ENCODE data around the gene ULK2.
A peak's percentile ranks its signal among the peaks of the same experiment; 100 is the strongest.

Gene ULK2

DNA sequence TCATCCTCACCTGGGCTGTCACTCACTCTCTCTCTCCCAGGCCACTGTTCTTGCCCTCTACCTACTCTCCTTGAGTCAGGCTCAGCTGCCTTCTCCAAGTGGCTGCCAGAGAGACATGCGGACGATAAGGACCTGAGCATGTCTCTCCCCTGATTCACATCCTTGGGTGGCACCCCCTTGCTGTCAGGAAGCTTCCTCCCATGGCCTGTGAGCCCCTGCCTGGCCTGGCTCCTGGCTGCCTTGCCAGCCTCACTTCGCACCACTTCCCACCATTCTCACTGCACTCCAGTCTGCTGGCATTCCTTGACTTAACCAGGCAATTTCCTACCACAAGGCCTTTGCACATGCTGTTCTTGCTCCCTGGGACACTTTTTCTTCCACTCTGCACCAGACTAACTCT is 116.9 kb downstream of the ULK2 start:
- Histone ChIP-seq H2AFZ (ENCODE audit: low read depth, low read length) (no peak overlapping the region), H3K14ac (ENCODE audit: low read length in 2 of 2) (no peak overlapping the region)
- WGBS = 87% methylated on average over 3 of the region's 3 CpGs

DNA sequence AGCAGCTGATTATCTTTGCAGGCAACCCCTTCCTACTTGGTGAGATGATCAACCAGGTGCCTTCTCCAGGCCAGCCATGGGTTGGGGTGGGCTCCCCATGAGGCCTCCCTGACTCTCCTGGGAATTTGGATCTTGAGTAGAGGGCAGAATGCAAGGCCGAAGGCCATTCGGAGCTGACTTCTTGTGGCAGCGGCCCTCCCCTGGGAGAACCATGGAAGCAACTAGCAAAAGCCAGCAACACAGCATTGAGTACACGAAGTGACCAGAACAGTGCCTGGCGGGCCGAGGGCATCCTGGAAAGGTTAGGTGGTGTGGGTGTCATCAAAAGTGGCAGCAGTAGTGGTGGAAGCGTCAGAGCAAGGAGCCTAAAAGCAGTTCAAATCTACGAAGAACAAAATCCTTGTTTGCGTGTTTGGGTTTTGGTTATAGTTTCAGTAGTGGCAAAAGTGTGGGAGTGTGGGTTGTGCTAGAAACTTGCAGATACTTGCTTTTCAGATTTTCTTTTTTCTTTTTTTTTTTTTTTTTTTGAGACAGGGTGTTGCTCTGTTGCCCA is 117.6 kb downstream of the ULK2 start:
- DNase-seq = no peak
- H3K9ac ChIP-seq (ENCODE audit: low read length) = no peak overlapping the region
- H2BK5ac ChIP-seq (ENCODE audit: low read depth, low read length, poor library complexity, severe bottlenecking) = no peak overlapping the region
- H3K18ac ChIP-seq (ENCODE audit: low read depth in 1 of 2, low read length in 2 of 2) = no peak overlapping the region
- no peak overlapping the region for H3K4me2 ChIP-seq (ENCODE audit: low read length, poor library complexity, severe bottlenecking)
- H3K4me3 ChIP-seq (ENCODE audit: insufficient read depth in 1 of 2, low read depth in 1 of 2, low read length in 2 of 2) = peak overlapping the region in 1 of 2 experiments; percentile 14
- H3K14ac ChIP-seq (ENCODE audit: low read length in 2 of 2) = no peak overlapping the region
- no peak overlapping the region for H2BK12ac ChIP-seq (ENCODE audit: low read length in 2 of 2)
- H4K8ac ChIP-seq (ENCODE audit: low read length) = no peak overlapping the region
- H3K9me3 ChIP-seq (ENCODE audit: control insufficient read depth, low read length) = no peaks in the 10 kb centered on the region
- no peaks in the 10 kb centered on the region for H3K79me1 ChIP-seq (replicated peaks; ENCODE audit: low read length, poor library complexity, severe bottlenecking)
- H3K27me3 ChIP-seq (ENCODE audit: control insufficient read depth in 1 of 2, insufficient read depth in 1 of 2, low read length in 2 of 2) = peaks cover 3 to 24% of the 10 kb centered on the region in 2 experiments
- H2BK15ac ChIP-seq (ENCODE audit: low read depth, poor library complexity, severe bottlenecking) = no peak overlapping the region
- H2AFZ ChIP-seq (ENCODE audit: low read depth, low read length) = no peak overlapping the region
- peaks cover 23% of the 10 kb centered on the region for H3K4me1 ChIP-seq (ENCODE audit: control insufficient read depth, insufficient read depth, low read depth, low read length)
- no peak overlapping the region for H3K23ac ChIP-seq (ENCODE audit: low read length in 2 of 2)
- peak overlapping the region; percentile 23 for H2AK5ac ChIP-seq (ENCODE audit: low read length, severe bottlenecking)
- H4K91ac ChIP-seq (ENCODE audit: low read length) = no peak overlapping the region
- WGBS = 93% methylated on average over 9 of the region's 9 CpGs
- no peaks in the 10 kb centered on the region for H3K36me3 ChIP-seq (ENCODE audit: control insufficient read depth in 1 of 2, insufficient read depth in 2 of 2, low read depth in 1 of 2, low read length in 2 of 2)
- H2BK120ac ChIP-seq (ENCODE audit: low read depth, low read length) = no peak overlapping the region
- no peak overlapping the region for H3K27ac ChIP-seq (ENCODE audit: low read length, poor library complexity, severe bottlenecking)
- H3K4ac ChIP-seq (ENCODE audit: low read depth in 1 of 2, low read length in 2 of 2) = no peak overlapping the region

More for the DNA sequence above, 116.9 kb downstream of the ULK2 start:
- H4K91ac ChIP-seq (ENCODE audit: low read length) = no peak overlapping the region
- H3K9me3 ChIP-seq (ENCODE audit: control insufficient read depth, low read length) = no peaks in the 10 kb centered on the region
- no peak for DNase-seq
- H3K4me1 ChIP-seq (ENCODE audit: control insufficient read depth, insufficient read depth, low read depth, low read length) = peaks cover 20% of the 10 kb centered on the region
- H2BK5ac ChIP-seq (ENCODE audit: low read depth, low read length, poor library complexity, severe bottlenecking) = no peak overlapping the region
- no peak overlapping the region for H3K4me3 ChIP-seq (ENCODE audit: insufficient read depth in 1 of 2, low read depth in 1 of 2, low read length in 2 of 2)
- H2BK12ac ChIP-seq (ENCODE audit: low read length in 2 of 2) = no peak overlapping the region
- H4K8ac ChIP-seq (ENCODE audit: low read length) = no peak overlapping the region
- no peak overlapping the region for H2BK120ac ChIP-seq (ENCODE audit: low read depth, low read length)
- H2AK5ac ChIP-seq (ENCODE audit: low read length, severe bottlenecking) = peak overlapping the region; percentile 75
- no peak overlapping the region for H3K23ac ChIP-seq (ENCODE audit: low read length in 2 of 2)
- H3K27me3 ChIP-seq (ENCODE audit: control insufficient read depth in 1 of 2, insufficient read depth in 1 of 2, low read length in 2 of 2) = peaks cover 3 to 16% of the 10 kb centered on the region in 2 experiments
- H3K4me2 ChIP-seq (ENCODE audit: low read length, poor library complexity, severe bottlenecking) = no peak overlapping the region
- H3K79me1 ChIP-seq (replicated peaks; ENCODE audit: low read length, poor library complexity, severe bottlenecking) = no peaks in the 10 kb centered on the region
- H3K9ac ChIP-seq (ENCODE audit: low read length) = no peak overlapping the region
- H3K27ac ChIP-seq (ENCODE audit: low read length, poor library complexity, severe bottlenecking) = no peak overlapping the region
- H3K4ac ChIP-seq (ENCODE audit: low read depth in 1 of 2, low read length in 2 of 2) = no peak overlapping the region
- H3K18ac ChIP-seq (ENCODE audit: low read depth in 1 of 2, low read length in 2 of 2) = peak overlapping the region in 1 of 2 experiments; percentile 1
- H3K36me3 ChIP-seq (ENCODE audit: control insufficient read depth in 1 of 2, insufficient read depth in 2 of 2, low read depth in 1 of 2, low read length in 2 of 2) = no peaks in the 10 kb centered on the region
- no peak overlapping the region for H2BK15ac ChIP-seq (ENCODE audit: low read depth, poor library complexity, severe bottlenecking)

DNA sequence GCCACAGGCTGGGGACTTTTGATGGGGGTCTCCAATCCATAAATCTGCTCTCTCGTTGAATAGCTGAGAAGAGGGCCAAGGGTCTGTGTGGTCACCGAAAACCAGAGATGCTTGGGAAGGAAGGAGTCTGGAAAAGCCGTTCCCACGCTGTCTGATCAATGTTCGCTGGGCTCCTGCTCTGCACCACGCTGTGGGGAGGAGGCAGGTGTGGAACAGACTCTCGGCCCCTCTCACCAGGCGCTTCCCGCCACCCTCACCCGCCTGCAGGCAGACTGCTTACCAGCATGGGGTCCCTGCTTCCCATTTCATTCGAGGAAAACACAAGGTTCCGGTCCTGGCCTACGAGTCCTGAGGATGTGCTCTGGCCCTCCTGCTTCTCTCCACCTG is 118.9 kb downstream of the ULK2 start:
- H3K27me3 ChIP-seq (ENCODE audit: control insufficient read depth in 1 of 2, insufficient read depth in 1 of 2, low read length in 2 of 2) = peaks cover 3 to 29% of the 10 kb centered on the region in 2 experiments
- H4K8ac ChIP-seq (ENCODE audit: low read length) = no peak overlapping the region
- WGBS = 69% methylated on average over 13 of the region's 13 CpGs
- no peak overlapping the region for H2BK5ac ChIP-seq (ENCODE audit: low read depth, low read length, poor library complexity, severe bottlenecking)
- H2BK12ac ChIP-seq (ENCODE audit: low read length in 2 of 2) = no peak overlapping the region
- no peak overlapping the region for H3K18ac ChIP-seq (ENCODE audit: low read depth in 1 of 2, low read length in 2 of 2)
- no peaks in the 10 kb centered on the region for H3K79me1 ChIP-seq (replicated peaks; ENCODE audit: low read length, poor library complexity, severe bottlenecking)
- no peak overlapping the region for H3K9ac ChIP-seq (ENCODE audit: low read length)
- no peak overlapping the region for H2AK5ac ChIP-seq (ENCODE audit: low read length, severe bottlenecking)
- no peak overlapping the region for H4K91ac ChIP-seq (ENCODE audit: low read length)
- no peak overlapping the region for H3K23ac ChIP-seq (ENCODE audit: low read length in 2 of 2)
- H2BK15ac ChIP-seq (ENCODE audit: low read depth, poor library complexity, severe bottlenecking) = no peak overlapping the region
- no peak overlapping the region for H3K4ac ChIP-seq (ENCODE audit: low read depth in 1 of 2, low read length in 2 of 2)
- H3K27ac ChIP-seq (ENCODE audit: low read length, poor library complexity, severe bottlenecking) = no peak overlapping the region
- H3K4me2 ChIP-seq (ENCODE audit: low read length, poor library complexity, severe bottlenecking) = no peak overlapping the region
- H2BK120ac ChIP-seq (ENCODE audit: low read depth, low read length) = no peak overlapping the region
- no peak overlapping the region for H2AFZ ChIP-seq (ENCODE audit: low read depth, low read length)
- H3K14ac ChIP-seq (ENCODE audit: low read length in 2 of 2) = no peak overlapping the region
- H3K4me1 ChIP-seq (ENCODE audit: control insufficient read depth, insufficient read depth, low read depth, low read length) = peaks cover 29% of the 10 kb centered on the region
- no peak for DNase-seq
- no peak overlapping the region for H3K4me3 ChIP-seq (ENCODE audit: insufficient read depth in 1 of 2, low read depth in 1 of 2, low read length in 2 of 2)
- H3K36me3 ChIP-seq (ENCODE audit: control insufficient read depth in 1 of 2, insufficient read depth in 2 of 2, low read depth in 1 of 2, low read length in 2 of 2) = no peaks in the 10 kb centered on the region
- no peaks in the 10 kb centered on the region for H3K9me3 ChIP-seq (ENCODE audit: control insufficient read depth, low read length)

DNA sequence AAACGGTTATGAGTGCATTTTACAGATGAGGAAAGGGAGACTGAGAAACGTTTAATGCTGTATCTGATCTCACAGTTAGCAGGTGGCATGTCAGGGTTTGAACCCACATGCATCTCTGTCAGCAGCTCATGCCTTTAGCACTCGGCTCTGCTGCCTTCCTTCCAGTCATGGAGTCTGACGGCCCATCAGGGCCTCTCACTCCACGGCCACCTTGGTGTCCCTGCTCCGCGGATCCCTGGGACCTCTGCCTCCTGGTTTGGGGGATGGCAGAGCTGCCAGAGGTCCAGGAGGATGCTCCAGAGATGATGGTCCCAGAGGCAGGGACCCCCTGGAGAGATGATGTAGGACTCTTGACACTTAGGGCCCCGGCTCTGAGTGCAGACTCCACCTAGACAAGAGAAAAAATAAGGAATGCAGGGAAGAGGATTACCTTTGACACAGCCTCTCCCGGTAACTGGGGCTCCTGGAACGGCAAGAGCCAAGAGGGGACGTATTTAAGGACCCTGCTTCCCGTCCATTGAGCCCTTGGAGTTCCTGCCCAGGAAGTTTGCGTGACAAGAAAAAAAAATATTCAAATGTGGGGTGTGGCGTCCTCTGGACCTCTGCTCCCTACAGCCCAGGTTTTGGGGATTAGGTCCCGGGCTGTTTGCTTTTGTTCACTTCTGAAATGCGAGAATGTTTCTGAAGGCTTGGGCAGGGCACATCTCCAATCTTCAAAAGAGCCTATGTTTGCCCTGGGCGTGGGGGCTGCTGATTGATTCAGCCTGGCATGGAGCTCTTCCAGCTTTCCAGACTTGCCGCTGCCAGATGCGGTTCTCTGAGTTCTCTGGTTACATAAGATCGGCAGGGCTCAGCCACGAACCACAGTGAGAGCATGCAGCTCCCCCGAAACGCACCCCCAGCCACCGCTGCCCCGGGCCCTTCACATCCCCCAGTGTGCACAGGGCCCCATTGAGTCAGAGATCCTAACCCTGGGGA is 119.6 kb downstream of the ULK2 start, which contains the start of gene ALDH3A1:
ALDH3A1 (minus strand) TSS at position 470 of the 978 bp plus-strand sequence. CDS start 3,169 bp downstream, outside the sequence.
- H4K8ac ChIP-seq (ENCODE audit: low read length) = no peak within 1 kb of the TSS
- WGBS = 78% methylated on average over 25 of the region's 25 CpGs
- no peak within 1 kb of the TSS for H3K14ac ChIP-seq (ENCODE audit: low read length in 2 of 2)

More for the DNA sequence above, 119.6 kb downstream of the ULK2 start, which contains the start of gene ALDH3A1:
- Histone ChIP-seq H2BK120ac (ENCODE audit: low read depth, low read length) (no peak within 1 kb of the TSS), H3K36me3 (ENCODE audit: control insufficient read depth in 1 of 2, insufficient read depth in 2 of 2, low read depth in 1 of 2, low read length in 2 of 2) (no peaks in the 10 kb centered on the region), H3K4ac (ENCODE audit: low read depth in 1 of 2, low read length in 2 of 2) (no peak within 1 kb of the TSS), H2BK12ac (ENCODE audit: low read length in 2 of 2) (no peak within 1 kb of the TSS), H2BK15ac (ENCODE audit: low read depth, poor library complexity, severe bottlenecking) (no peak within 1 kb of the TSS), H3K27me3 (ENCODE audit: control insufficient read depth in 1 of 2, insufficient read depth in 1 of 2, low read length in 2 of 2) (peaks cover 3 to 31% of the 10 kb centered on the region in 2 experiments), H2AK5ac (ENCODE audit: low read length, severe bottlenecking) (no peak within 1 kb of the TSS), H3K9me3 (ENCODE audit: control insufficient read depth, low read length) (no peaks in the 10 kb centered on the region), H3K27ac (ENCODE audit: low read length, poor library complexity, severe bottlenecking) (no peak within 1 kb of the TSS), H2AFZ (ENCODE audit: low read depth, low read length) (no peak within 1 kb of the TSS), H3K23ac (ENCODE audit: low read length in 2 of 2) (no peak within 1 kb of the TSS), H4K91ac (ENCODE audit: low read length) (no peak within 1 kb of the TSS), H3K18ac (ENCODE audit: low read depth in 1 of 2, low read length in 2 of 2) (no peak within 1 kb of the TSS), H3K9ac (ENCODE audit: low read length) (no peak within 1 kb of the TSS), H3K79me1 (replicated peaks; ENCODE audit: low read length, poor library complexity, severe bottlenecking) (no peaks in the 10 kb centered on the region), H3K4me2 (ENCODE audit: low read length, poor library complexity, severe bottlenecking) (no peak within 1 kb of the TSS), H2BK5ac (ENCODE audit: low read depth, low read length, poor library complexity, severe bottlenecking) (no peak within 1 kb of the TSS), H3K4me1 (ENCODE audit: control insufficient read depth, insufficient read depth, low read depth, low read length) (peaks cover 25% of the 10 kb centered on the region), H3K4me3 (ENCODE audit: insufficient read depth in 1 of 2, low read depth in 1 of 2, low read length in 2 of 2) (no peak within 1 kb of the TSS)
- no peak for DNase-seq

Measured in mesenchymal stem cell (in vitro differentiated cells and primary cell).